MG63 (cell line): ENCODE measurements around the gene STAT3. TPM values are rescaled to one million over a fixed set of nuclear protein-coding genes. Genes with fewer than 3 reads are reported as not detected.

Source experiments
- DNase-seq: peaks from one replicate; pipeline ENCODE4 v3.0.0-alpha.2; 2020
- H3K27me3 ChIP-seq: fragments of 250-450 bp; sonication (Bioruptor Pico); 2 replicates; pipeline ENCODE4 v1.5.1; 2020; ENCODE audit warnings: mild to moderate bottlenecking, moderate library complexity
- H3K36me3 ChIP-seq: fragments of 250-450 bp; sonication (Bioruptor Pico); 2 replicates; pipeline ENCODE4 v1.5.1; 2020; ENCODE audit warnings: mild to moderate bottlenecking, moderate library complexity
- H3K4me3 ChIP-seq: fragments of 250-450 bp; sonication (Bioruptor Pico); 2 replicates; pipeline ENCODE4 v1.5.1; 2020; ENCODE audit warnings: mild to moderate bottlenecking, moderate library complexity
- H3K9me3 ChIP-seq: fragments of 250-450 bp; sonication (Bioruptor Pico); 2 replicates; pipeline ENCODE4 v1.5.1; 2020; ENCODE audit warnings: mild to moderate bottlenecking, moderate library complexity
- total RNA-seq: library from RNA; depleted of rRNA; stranded (reverse); fragments of >200 nt; shearing (Covaris generic); gene quantifications from 2 replicates; pipeline ENCODE4 v1.2.3, GENCODE V29; 2014; ENCODE audit warnings: low replicate concordance

The STAT3 gene
- total RNA-seq, 1 experiment from 2014 or later = 59.9 TPM

GRCh38 chr17:42286411-42287221 is 101.6 kb downstream of the STAT3 start:
- no peak for DNase-seq

GRCh38 chr17:42285346-42286050 is 102.7 kb downstream of the STAT3 start:
- no peak for DNase-seq
- H3K36me3 ChIP-seq = no peaks in the 10 kb centered on the region
- no peaks in the 10 kb centered on the region for H3K9me3 ChIP-seq
- H3K27me3 ChIP-seq = no peaks in the 10 kb centered on the region
- H3K4me3 ChIP-seq = no peak overlapping the region

More at GRCh38 chr17:42286411-42287221, 101.6 kb downstream of the STAT3 start:
- Histone ChIP-seq H3K36me3 (no peaks in the 10 kb centered on the region), H3K4me3 (no peak overlapping the region), H3K27me3 (no peaks in the 10 kb centered on the region), H3K9me3 (no peaks in the 10 kb centered on the region)

GRCh38 chr17:42284566-42284965 is 103.7 kb downstream of the STAT3 start:
- Histone ChIP-seq H3K9me3 (no peaks in the 10 kb centered on the region), H3K27me3 (no peaks in the 10 kb centered on the region), H3K36me3 (no peaks in the 10 kb centered on the region), H3K4me3 (no peak overlapping the region)
- no peak for DNase-seq

GRCh38 chr17:42284024-42284369 is 104.2 kb downstream of the STAT3 start:
- Histone ChIP-seq H3K9me3 (no peaks in the 10 kb centered on the region), H3K36me3 (no peaks in the 10 kb centered on the region), H3K27me3 (no peaks in the 10 kb centered on the region), H3K4me3 (no peak overlapping the region)
- no peak for DNase-seq

- DNase-seq = no peak
- H3K4me3 ChIP-seq = no peak overlapping the region
- no peaks in the 10 kb centered on the region for H3K9me3 ChIP-seq
- no peaks in the 10 kb centered on the region for H3K36me3 ChIP-seq
- no peaks in the 10 kb centered on the region for H3K27me3 ChIP-seq
Measured at GRCh38 chr17:42283241-42284023, 104.8 kb downstream of the STAT3 start.

GRCh38 chr17:42282478-42283080 is 105.7 kb downstream of the STAT3 start:
- no peak for DNase-seq
- Histone ChIP-seq H3K9me3 (no peaks in the 10 kb centered on the region), H3K27me3 (no peaks in the 10 kb centered on the region), H3K4me3 (no peak overlapping the region), H3K36me3 (no peaks in the 10 kb centered on the region)

GRCh38 chr17:42281571-42282096 is 106.6 kb downstream of the STAT3 start:
- Histone ChIP-seq H3K36me3 (no peaks in the 10 kb centered on the region), H3K4me3 (no peak overlapping the region), H3K9me3 (no peaks in the 10 kb centered on the region), H3K27me3 (no peaks in the 10 kb centered on the region)
- DNase-seq = no peak

GRCh38 chr17:42279776-42280630 is 108.2 kb downstream of the STAT3 start:
- Histone ChIP-seq H3K27me3 (no peaks in the 10 kb centered on the region), H3K36me3 (no peaks in the 10 kb centered on the region), H3K9me3 (no peaks in the 10 kb centered on the region), H3K4me3 (no peak overlapping the region)
- no peak for DNase-seq

- Histone ChIP-seq H3K27me3 (no peaks in the 10 kb centered on the region), H3K36me3 (no peaks in the 10 kb centered on the region), H3K9me3 (no peaks in the 10 kb centered on the region), H3K4me3 (no peak overlapping the region)
- DNase-seq = no peak
Measured at GRCh38 chr17:42277342-42277712, 110.9 kb downstream of the STAT3 start.

GRCh38 chr17:42276609-42277341 is 111.5 kb downstream of the STAT3 start:
- no peaks in the 10 kb centered on the region for H3K9me3 ChIP-seq
- peak; percentile 86 for DNase-seq
- no peaks in the 10 kb centered on the region for H3K36me3 ChIP-seq
- no peaks in the 10 kb centered on the region for H3K27me3 ChIP-seq
- H3K4me3 ChIP-seq = peak overlapping the region; percentile 57

GRCh38 chr17:42276359-42276608 is 112.0 kb downstream of the STAT3 start, which contains the start of gene STAT5B:
Gene STAT5B, minus strand, starts transcription at chr17:42276391. Its CDS starts 44,264 bp downstream, at chr17:42232127.
- DNase-seq = peak; percentile 78
- Histone ChIP-seq H3K4me3 (peak within 1 kb of the TSS; percentile 75), H3K36me3 (no peaks in the 10 kb centered on the region), H3K9me3 (no peaks in the 10 kb centered on the region), H3K27me3 (no peaks in the 10 kb centered on the region)

- Histone ChIP-seq H3K27me3 (no peaks in the 10 kb centered on the region), H3K36me3 (no peaks in the 10 kb centered on the region), H3K9me3 (no peaks in the 10 kb centered on the region), H3K4me3 (peak overlapping the region; percentile 75)
- peak; percentile 9 for DNase-seq
Measured at GRCh38 chr17:42275527-42276358, 112.5 kb downstream of the STAT3 start.

- H3K27me3 ChIP-seq = no peaks in the 10 kb centered on the region
- H3K36me3 ChIP-seq = no peaks in the 10 kb centered on the region
- peak overlapping the region; percentile 75 for H3K4me3 ChIP-seq
- H3K9me3 ChIP-seq = no peaks in the 10 kb centered on the region
- DNase-seq = no peak
Measured at GRCh38 chr17:42274812-42275526, 113.3 kb downstream of the STAT3 start.

- H3K9me3 ChIP-seq = no peaks in the 10 kb centered on the region
Measured at GRCh38 chr17:42274253-42274542, 114.0 kb downstream of the STAT3 start.

More at GRCh38 chr17:42274253-42274542, 114.0 kb downstream of the STAT3 start:
- Histone ChIP-seq H3K27me3 (no peaks in the 10 kb centered on the region), H3K36me3 (no peaks in the 10 kb centered on the region), H3K4me3 (no peak overlapping the region)
- DNase-seq = no peak
